H1 (cell line): ENCODE measurements around the gene PPP4R3A. TPM values are rescaled to one million over a fixed set of nuclear protein-coding genes. Genes with fewer than 3 reads are reported as not detected.
"Not testable (repeated sequence)": the region's sequence is repeated elsewhere in the genome, so short reads cannot be mapped to it uniquely, and the experiment has no call there.

ENCODE experiments used
- CTCF ChIA-PET: fragments of 300-600 bp; sonication (Branson Sonifier 250); formaldehyde crosslinking; loops from one replicate; lab custom pipeline; 2021; ENCODE audit not compliant: partially characterized antibody; lab: Charles Lee
- POLR2A ChIA-PET: fragments of 300-600 bp; sonication (Branson Sonifier 250); formaldehyde crosslinking; loops from one replicate; lab custom pipeline; 2021; ENCODE audit warnings: inconsistent platforms; ENCODE audit not compliant: partially characterized antibody; lab: Charles Lee
- DNase-seq, 2 experiments: peaks; one replicate each; pipeline versions ENCODE4 v3.0.0 to v3.0.0-alpha.2; 2010 to 2022; ENCODE audit warnings: low spot score in 2 of 2, low read depth in 1 of 2, mixed read lengths in 1 of 2
- FAIRE-seq: peaks from 2 replicates; lab custom pipeline; 2011; peaks lifted over from hg19 to GRCh38; lab: Jason Lieb, UNC
- H2AFZ ChIP-seq: 2 replicates; pipeline ENCODE4 v1.8.1; 2012; ENCODE audit warnings: low read length, inconsistent platforms
- H2AK5ac ChIP-seq: 2 replicates; pipeline ENCODE4 v1.6.1; 2013; ENCODE audit warnings: low read depth, low read length
- H2BK120ac ChIP-seq: replicated peaks from 2 replicates; pipeline ENCODE3; 2013; ENCODE audit warnings: low read depth, low read length, inconsistent platforms
- H2BK12ac ChIP-seq: 2 replicates; pipeline ENCODE4 v1.6.1; 2013; ENCODE audit warnings: low read depth, low read length
- H2BK15ac ChIP-seq: 2 replicates; pipeline ENCODE4 v1.6.1; 2013; ENCODE audit warnings: low read length
- H2BK20ac ChIP-seq: 2 replicates; pipeline ENCODE4 v1.6.1; 2013; ENCODE audit warnings: low read length
- H2BK5ac ChIP-seq: 2 replicates; pipeline ENCODE4 v1.6.1; 2013; ENCODE audit warnings: low read depth, low read length
- H3K14ac ChIP-seq: 2 replicates; pipeline ENCODE4 v1.6.1; 2013; ENCODE audit warnings: inconsistent platforms; ENCODE audit not compliant: insufficient read length
- H3K18ac ChIP-seq: 2 replicates; pipeline ENCODE4 v1.6.1; 2013; ENCODE audit warnings: low read length; ENCODE audit errors: extremely low read depth
- H3K23ac ChIP-seq: 2 replicates; pipeline ENCODE4 v1.6.1; 2013; ENCODE audit warnings: inconsistent platforms; ENCODE audit not compliant: insufficient read length
- H3K23me2 ChIP-seq: 2 replicates; pipeline ENCODE4 v1.6.1; 2013; ENCODE audit warnings: low read depth, low read length
- H3K27ac ChIP-seq: 2 replicates; pipeline ENCODE4 v1.6.1; 2011; ENCODE audit warnings: low read depth, low read length, inconsistent platforms
- H3K27me3 ChIP-seq, 4 experiments: replicated peaks in 1 of 4; 1 replicate in 1 of 4; 2 replicates in 3 of 4; pipeline versions ENCODE4 v1.6.1 to v1.8.1; 2011 to 2013; ENCODE audit warnings: low read length in 3 of 4, mild to moderate bottlenecking in 3 of 4, inconsistent platforms in 2 of 4, mixed read lengths in 2 of 4, moderate library complexity in 1 of 4; ENCODE audit not compliant: control insufficient read depth in 3 of 4, insufficient read depth in 3 of 4; ENCODE audit errors: extremely low read depth in 1 of 4
- H3K36me3 ChIP-seq, 4 experiments: 2 replicates each; pipeline versions ENCODE4 v1.6.1 to v1.8.1; 2011 to 2013; ENCODE audit warnings: mild to moderate bottlenecking in 4 of 4, low read length in 3 of 4, moderate library complexity in 2 of 4, control low read depth in 1 of 4, inconsistent platforms in 1 of 4; ENCODE audit not compliant: insufficient read depth in 4 of 4, control insufficient read depth in 2 of 4
- H3K4ac ChIP-seq: replicated peaks from 2 replicates; pipeline ENCODE3; 2013; ENCODE audit warnings: low read length, low read depth, mixed read lengths, inconsistent platforms; ENCODE audit not compliant: insufficient read length
- H3K4me1 ChIP-seq, 4 experiments: replicated peaks in 1 of 4; 1 replicate in 1 of 4; 2 replicates in 3 of 4; pipeline versions ENCODE4 v1.6.1 to v1.8.1; 2011 to 2013; ENCODE audit warnings: low read length in 3 of 4, inconsistent platforms in 2 of 4, mixed read lengths in 1 of 4; ENCODE audit not compliant: insufficient read depth in 4 of 4, control insufficient read depth in 3 of 4
- H3K4me2 ChIP-seq, 2 experiments: 2 replicates each; pipeline versions ENCODE4 v1.6.1 to v1.8.1; 2011 to 2013; ENCODE audit warnings: low read depth in 2 of 2, low read length in 2 of 2, control low read depth in 1 of 2, inconsistent platforms in 1 of 2, mild to moderate bottlenecking in 1 of 2; ENCODE audit not compliant: insufficient read depth in 1 of 2
- H3K4me3 ChIP-seq, 4 experiments: fragments of 200-600, 300-600 bp in 1 of 4; sonication (generic), shearing (Covaris generic), sonication (Bioruptor Twin) in 1 of 4; 2 replicates each; pipeline versions ENCODE4 v1.5.1 to v1.8.1; 2011 to 2016; ENCODE audit warnings: low read length in 4 of 4, low read depth in 3 of 4, control low read depth in 2 of 4, inconsistent platforms in 2 of 4, mild to moderate bottlenecking in 2 of 4, mixed read lengths in 1 of 4, moderate library complexity in 1 of 4; ENCODE audit not compliant: insufficient read depth in 2 of 4; ENCODE audit errors: extremely low read depth in 1 of 4
- H3K56ac ChIP-seq: replicated peaks from 2 replicates; pipeline ENCODE3; 2013; ENCODE audit warnings: low read depth, mild to moderate bottlenecking, mixed read lengths, low read length, inconsistent platforms; ENCODE audit not compliant: insufficient read length
- H3K79me1 ChIP-seq: 2 replicates; pipeline ENCODE4 v1.6.1; 2013; ENCODE audit warnings: low read depth, low read length, control low read depth
- H3K79me2 ChIP-seq, 2 experiments: 2 replicates each; pipeline versions ENCODE4 v1.6.1 to v1.8.1; 2012 to 2013; ENCODE audit warnings: low read length in 2 of 2, mild to moderate bottlenecking in 2 of 2, inconsistent platforms in 1 of 2; ENCODE audit not compliant: insufficient read depth in 2 of 2, control insufficient read depth in 1 of 2
- H3K9ac ChIP-seq, 4 experiments: replicated peaks in 1 of 4; 1 replicate in 1 of 4; 2 replicates in 3 of 4; pipeline versions ENCODE4 v1.6.1 to v1.8.1; 2011 to 2013; ENCODE audit warnings: low read depth in 3 of 4, low read length in 3 of 4, control low read depth in 2 of 4, mild to moderate bottlenecking in 2 of 4, moderate library complexity in 2 of 4, inconsistent platforms in 1 of 4; ENCODE audit errors: extremely low read depth in 1 of 4
- H3K9me3 ChIP-seq, 2 experiments: 2 replicates each; pipeline versions ENCODE4 v1.6.1 to v1.8.1; 2012 to 2013; ENCODE audit warnings: mild to moderate bottlenecking in 2 of 2, moderate library complexity in 2 of 2, control low read depth in 1 of 2, inconsistent platforms in 1 of 2, low read depth in 1 of 2, low read length in 1 of 2, mixed read lengths in 1 of 2; ENCODE audit not compliant: insufficient read depth in 2 of 2
- H4K20me1 ChIP-seq, 2 experiments: replicated peaks in 1 of 2; 2 replicates each; pipeline versions ENCODE3 to v1.8.1; 2011 to 2013; ENCODE audit warnings: inconsistent platforms in 2 of 2, low read length in 2 of 2, mild to moderate bottlenecking in 1 of 2; ENCODE audit not compliant: insufficient read depth in 2 of 2, control insufficient read depth in 1 of 2
- H4K5ac ChIP-seq: 2 replicates; pipeline ENCODE4 v1.6.1; 2013; ENCODE audit warnings: low read length, low read depth, mixed read lengths, inconsistent platforms; ENCODE audit not compliant: insufficient read length
- H4K8ac ChIP-seq: 2 replicates; pipeline ENCODE4 v1.8.0; 2013; ENCODE audit warnings: mild to moderate bottlenecking, moderate library complexity, low read length, inconsistent platforms; ENCODE audit not compliant: insufficient read depth; ENCODE audit errors: extremely low read depth
- H4K91ac ChIP-seq: replicated peaks from 2 replicates; pipeline ENCODE3; 2013; ENCODE audit warnings: low read length, mixed read lengths, inconsistent platforms; ENCODE audit not compliant: insufficient read length
- WGBS, 2 experiments: shearing (Covaris generic) in 1 of 2; methylation state at CpG; one replicate each; pipeline versions ENCODE4 v1.1.6 to v1.1.7; 2013 to 2015; ENCODE audit warnings: low lambda C conversion rate in 2 of 2, mixed read lengths in 2 of 2, inconsistent platforms in 1 of 2, low coverage in 1 of 2, missing lambda C conversion rate in 1 of 2; ENCODE audit not compliant: insufficient replicate concordance in 2 of 2, insufficient coverage in 1 of 2, insufficient read length in 1 of 2; ENCODE audit errors: extremely low coverage in 1 of 2, missing lambda C conversion rate in 1 of 2; 5-methylcytosine and 5-hydroxymethylcytosine counted together
- polyA plus RNA-seq, 7 experiments: library from polyadenylated mRNA; depleted of rRNA in 3 of 7; stranded (reverse) in 5 of 7; unstranded in 2 of 7; fragments of >200 nt in 5 of 7; fragments of 200-250 nt in 2 of 7; gene quantifications; 1 replicate in 5 of 7; 2 replicates in 1 of 7; 4 replicates in 1 of 7; pipeline versions ENCODE4 v1.2.1 to v1.2.3, GENCODE V29; 2011 to 2013; ENCODE audit warnings: missing spikeins in 2 of 7, mixed read lengths in 2 of 7
- total RNA-seq: library from RNA; stranded (reverse); fragmentation: NEBNext Ultra II Directional; extraction: Animal tissue kit (Norgen Biotek cat#: 25700); gene quantifications from 2 replicates; pipeline ENCODE4 v1.2.1, GENCODE V29; 2021

The PPP4R3A gene
- total and polyA plus RNA-seq, 2 of the 8 experiments (the other 6 are each of a cell fraction or from before 2014, with no cell fraction given) = 31.7 to 122 TPM

DNA sequence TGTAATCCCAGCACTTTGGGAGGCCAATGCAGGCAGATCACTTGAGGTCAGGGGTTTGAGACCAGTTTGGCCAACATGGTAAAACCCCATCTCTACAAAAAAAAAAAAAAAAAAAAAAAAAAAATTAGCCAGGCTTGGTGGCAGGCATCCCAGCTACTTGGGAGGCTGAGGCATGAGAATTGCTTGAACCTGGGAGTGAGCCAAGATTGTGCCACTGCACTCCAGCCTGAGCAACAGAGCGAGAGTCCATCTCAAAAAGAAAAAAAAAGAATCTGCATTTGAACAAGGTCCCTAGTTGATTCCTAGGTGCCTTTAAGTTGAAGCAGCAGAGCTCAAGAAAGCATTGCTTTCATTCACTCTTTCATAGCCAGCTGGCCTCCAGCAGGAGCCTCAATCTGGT is 81.2 kb downstream of the PPP4R3A start:
- H3K27me3 ChIP-seq, H3K4ac ChIP-seq, H2BK120ac ChIP-seq, H3K56ac ChIP-seq, H3K23ac ChIP-seq, H3K4me3 ChIP-seq, H3K4me1 ChIP-seq, H2AFZ ChIP-seq, H3K36me3 ChIP-seq, H3K27ac ChIP-seq, H3K18ac ChIP-seq, H4K91ac ChIP-seq, H2BK15ac ChIP-seq, H2BK20ac ChIP-seq, H3K9me3 ChIP-seq, H2BK5ac ChIP-seq, H3K79me2 ChIP-seq, FAIRE-seq, H3K4me2 ChIP-seq, H3K79me1 ChIP-seq, H3K9ac ChIP-seq, H4K5ac ChIP-seq, H2AK5ac ChIP-seq, H3K23me2 ChIP-seq, H4K20me1 ChIP-seq, H3K14ac ChIP-seq, H2BK12ac ChIP-seq, H4K8ac ChIP-seq: not testable (repeated sequence)
- POLR2A ChIA-PET = interaction anchor here (1.1 kb wide), 1 partner anchor 10 kb away, joined by 7 read pairs; no protein-coding TSS in a partner anchor
- WGBS, 2 experiments = 80% methylated on average over 1 of the region's 1 CpG; no CpG with 5 or more reads in 1 of the 2 experiments
- CTCF ChIA-PET = interaction anchor here (0.6 to 3.1 kb wide), 5 partner anchors 20 to 106 kb away, joined by 3 to 34 read pairs (median 7); no protein-coding TSS in a partner anchor
- DNase-seq = peak in 1 of 2 experiments; percentile 17

GRCh38 chr14:91425531-91425944 is 84.6 kb downstream of the PPP4R3A start:
- H2AK5ac ChIP-seq, H3K4ac ChIP-seq, H4K20me1 ChIP-seq, H4K91ac ChIP-seq, H3K36me3 ChIP-seq, H3K27ac ChIP-seq, H3K27me3 ChIP-seq, H3K79me1 ChIP-seq, H3K79me2 ChIP-seq, H3K18ac ChIP-seq, H2BK5ac ChIP-seq, H3K4me3 ChIP-seq, H4K5ac ChIP-seq, H3K56ac ChIP-seq, H3K23me2 ChIP-seq, H3K4me1 ChIP-seq, H3K23ac ChIP-seq, H3K9ac ChIP-seq, H2BK20ac ChIP-seq, H2BK12ac ChIP-seq, H2BK120ac ChIP-seq, H3K9me3 ChIP-seq, FAIRE-seq, H3K4me2 ChIP-seq, H3K14ac ChIP-seq, H4K8ac ChIP-seq, H2BK15ac ChIP-seq, H2AFZ ChIP-seq: not testable (repeated sequence)
- POLR2A ChIA-PET = interaction anchor here (1.1 kb wide), 1 partner anchor 9 kb away, joined by 3 read pairs; no protein-coding TSS in a partner anchor
- peak in 1 of 2 experiments; percentile 22 for DNase-seq
- CTCF ChIA-PET = interaction anchor here (1.2 to 2.6 kb wide), 3 partner anchors 50 to 101 kb away, joined by 5 to 16 read pairs (median 7); no protein-coding TSS in a partner anchor
- WGBS, 2 experiments = 90% methylated on average over 8 of the region's 9 CpGs; no CpG with 5 or more reads in 1 of the 2 experiments
